Keratinocyte (primary cell): ENCODE measurements around the gene RPS8. TPM values are rescaled to one million over a fixed set of nuclear protein-coding genes. Genes with fewer than 3 reads are reported as not detected.
A peak's percentile ranks its signal among the peaks of the same experiment; 100 is the strongest.

Source experiments
- DNase-seq: peaks from one replicate; pipeline ENCODE4 v3.0.0-alpha.2; 2011; ENCODE audit warnings: low read depth, missing footprints, low spot score
- FAIRE-seq: peaks from 2 replicates; lab custom pipeline; 2011; peaks lifted over from hg19 to GRCh38; lab: Jason Lieb, UNC
- H2AFZ ChIP-seq: 2 replicates; pipeline ENCODE4 v1.6.0; 2012; ENCODE audit warnings: low read length, control low read depth, inconsistent platforms; ENCODE audit not compliant: control insufficient read depth
- H3K27ac ChIP-seq: 2 replicates; pipeline ENCODE4 v1.5.1; 2011; ENCODE audit warnings: low read length; ENCODE audit not compliant: control insufficient read depth, insufficient read depth
- H3K27me3 ChIP-seq: 3 replicates; pipeline ENCODE4 v1.6.0; 2011; ENCODE audit warnings: low read length; ENCODE audit not compliant: control insufficient read depth, insufficient read depth; ENCODE audit errors: extremely low read depth
- H3K36me3 ChIP-seq, 2 experiments: 2 replicates in 1 of 2; 3 replicates in 1 of 2; pipeline ENCODE4 v1.5.1; 2011; ENCODE audit warnings: low read length in 2 of 2, mild to moderate bottlenecking in 1 of 2; ENCODE audit not compliant: control insufficient read depth in 2 of 2, insufficient read depth in 2 of 2; ENCODE audit errors: extremely low read depth in 1 of 2
- H3K4me1 ChIP-seq: 3 replicates; pipeline ENCODE4 v1.5.1; 2011; ENCODE audit warnings: low read length; ENCODE audit not compliant: control insufficient read depth, insufficient read depth; ENCODE audit errors: extremely low read depth
- H3K4me2 ChIP-seq: 3 replicates; pipeline ENCODE4 v1.6.0; 2011; ENCODE audit warnings: low read depth, low read length; ENCODE audit not compliant: control insufficient read depth, insufficient read depth; ENCODE audit errors: extremely low read depth
- H3K4me3 ChIP-seq, 3 experiments: fragments of 200-600 bp in 1 of 3; sonication (generic) in 1 of 3; 2 replicates in 2 of 3; 3 replicates in 1 of 3; pipeline ENCODE4 v1.5.1; 2011 to 2016; ENCODE audit warnings: low read length in 3 of 3, mild to moderate bottlenecking in 3 of 3, control low read depth in 2 of 3, inconsistent platforms in 1 of 3, low read depth in 1 of 3, mixed read lengths in 1 of 3, mixed run types in 1 of 3, moderate library complexity in 1 of 3; ENCODE audit not compliant: control insufficient read depth in 2 of 3, insufficient read depth in 2 of 3; ENCODE audit errors: extremely low read depth in 1 of 3
- H3K79me2 ChIP-seq: 2 replicates; pipeline ENCODE4 v1.6.0; 2012; ENCODE audit warnings: low read length; ENCODE audit not compliant: control insufficient read depth, insufficient read depth
- H3K9ac ChIP-seq: 3 replicates; pipeline ENCODE4 v1.6.0; 2011; ENCODE audit warnings: low read length; ENCODE audit not compliant: control insufficient read depth, insufficient read depth; ENCODE audit errors: extremely low read depth
- H3K9me1 ChIP-seq: 3 replicates; pipeline ENCODE4 v1.6.0; 2011; ENCODE audit warnings: low read length; ENCODE audit not compliant: control insufficient read depth, insufficient read depth; ENCODE audit errors: extremely low read depth
- H3K9me3 ChIP-seq: 2 replicates; pipeline ENCODE4 v1.5.1; 2012; ENCODE audit warnings: low read depth, low read length; ENCODE audit not compliant: control insufficient read depth
- H4K20me1 ChIP-seq: 3 replicates; pipeline ENCODE4 v1.6.0; 2011; ENCODE audit warnings: low read length; ENCODE audit not compliant: control insufficient read depth, insufficient read depth; ENCODE audit errors: extremely low read depth
- EZH2 ChIP-seq: IDR thresholded peaks from one replicate; pipeline ENCODE4 v1.6.1; 2012; ENCODE audit warnings: inconsistent platforms, mild to moderate bottlenecking, low read length, moderate library complexity
- dilution Hi-C: fragments of 300-500 bp; cut with MboI; formaldehyde crosslinking; loops from one replicate; pipeline ENCODE4 v1.7.0; 2020; ENCODE audit warnings: low sequenced_read_pairs; ENCODE audit not compliant: extremely low pct_ligation_motif_present
- polyA plus RNA-seq, 5 experiments: library from polyadenylated mRNA; depleted of rRNA in 3 of 5; stranded (reverse) in 3 of 5; stranded (forward) in 1 of 5; unstranded in 1 of 5; fragments of >200 nt; gene quantifications; 1 replicate in 1 of 5; 2 replicates in 3 of 5; 3 replicates in 1 of 5; pipeline versions ENCODE4 v1.2.1 to v1.2.3, GENCODE V29; 2011 to 2012; ENCODE audit warnings: missing spikeins in 2 of 5, low read depth in 1 of 5, low replicate concordance in 1 of 5
- TF ChIP-seq, protein P1 (sequence below), 3 experiments: IDR thresholded peaks in 1 of 3; conservative IDR thresholded peaks in 1 of 3; optimal IDR thresholded peaks in 1 of 3; 2 replicates in 2 of 3; 3 replicates in 1 of 3; pipeline versions ENCODE3 to v1.5.1; 2011; ENCODE audit warnings: low read length in 3 of 3, mild to moderate bottlenecking in 3 of 3, moderate library complexity in 2 of 3, control low read depth in 1 of 3, inconsistent platforms in 1 of 3; ENCODE audit not compliant: insufficient read depth in 2 of 3; ENCODE audit errors: extremely low read depth in 1 of 3

RPS8 gene
- polyA plus RNA-seq, 1 donor (not counting 4 experiments of a cell fraction or from before 2014, with no cell fraction given): 2,149 TPM

DNA sequence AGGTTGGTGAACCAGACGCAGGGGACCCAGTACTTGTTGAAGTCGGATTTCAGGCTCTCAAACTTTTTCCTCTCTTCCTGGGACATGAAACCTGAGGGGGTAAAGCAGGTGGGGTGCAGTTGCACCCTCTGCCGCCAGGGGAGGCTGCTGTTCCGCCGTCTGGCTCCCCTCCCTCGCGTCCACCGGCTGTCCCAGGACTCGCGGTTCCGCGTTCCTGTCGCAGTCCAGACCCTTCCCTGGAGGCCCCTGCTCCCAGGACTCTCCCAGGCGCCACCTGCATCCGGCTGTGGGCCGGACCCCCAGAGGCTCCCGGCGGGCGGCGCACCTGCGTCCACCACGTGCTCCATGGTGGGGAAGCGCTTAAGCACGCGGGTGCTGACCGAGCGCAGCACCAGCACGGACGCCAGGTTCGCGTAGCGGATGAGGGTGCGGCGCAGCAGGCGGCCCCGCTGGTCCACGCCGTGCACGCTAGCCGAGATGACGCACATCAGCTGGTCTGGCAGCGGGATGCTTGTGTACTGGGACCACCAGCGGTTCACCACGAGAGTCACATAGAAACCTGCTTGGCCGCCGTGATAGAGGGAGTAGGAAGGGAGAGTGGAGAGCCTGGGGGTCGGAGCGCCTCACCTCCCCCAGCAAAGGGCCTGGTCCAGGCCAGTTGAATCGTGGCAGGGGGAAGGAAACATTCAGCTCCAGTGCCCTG, 10.9 kb downstream of the RPS8 start:
- dilution Hi-C loops: no loop called here
- Histone ChIP-seq H3K9ac (peak overlapping the region; percentile 56), H3K79me2 (no peaks in the 10 kb centered on the region), H3K4me3 (peak overlapping the region in 2 of 3 experiments; percentile 36 to 40), H3K9me3 (no peaks in the 10 kb centered on the region), H3K4me2 (peak overlapping the region; percentile 89), H3K27me3 (no peaks in the 10 kb centered on the region), H3K9me1 (peaks cover under 1% of the 10 kb centered on the region), H3K27ac (no peak overlapping the region), H3K36me3 (peaks cover 0 to 4% of the 10 kb centered on the region in 2 experiments), H3K4me1 (peaks cover 19% of the 10 kb centered on the region), H2AFZ (peak overlapping the region; percentile 71), H4K20me1 (no peaks in the 10 kb centered on the region)
- no peak for DNase-seq
- no peak for FAIRE-seq
- TF ChIP-seq, protein P1, sequence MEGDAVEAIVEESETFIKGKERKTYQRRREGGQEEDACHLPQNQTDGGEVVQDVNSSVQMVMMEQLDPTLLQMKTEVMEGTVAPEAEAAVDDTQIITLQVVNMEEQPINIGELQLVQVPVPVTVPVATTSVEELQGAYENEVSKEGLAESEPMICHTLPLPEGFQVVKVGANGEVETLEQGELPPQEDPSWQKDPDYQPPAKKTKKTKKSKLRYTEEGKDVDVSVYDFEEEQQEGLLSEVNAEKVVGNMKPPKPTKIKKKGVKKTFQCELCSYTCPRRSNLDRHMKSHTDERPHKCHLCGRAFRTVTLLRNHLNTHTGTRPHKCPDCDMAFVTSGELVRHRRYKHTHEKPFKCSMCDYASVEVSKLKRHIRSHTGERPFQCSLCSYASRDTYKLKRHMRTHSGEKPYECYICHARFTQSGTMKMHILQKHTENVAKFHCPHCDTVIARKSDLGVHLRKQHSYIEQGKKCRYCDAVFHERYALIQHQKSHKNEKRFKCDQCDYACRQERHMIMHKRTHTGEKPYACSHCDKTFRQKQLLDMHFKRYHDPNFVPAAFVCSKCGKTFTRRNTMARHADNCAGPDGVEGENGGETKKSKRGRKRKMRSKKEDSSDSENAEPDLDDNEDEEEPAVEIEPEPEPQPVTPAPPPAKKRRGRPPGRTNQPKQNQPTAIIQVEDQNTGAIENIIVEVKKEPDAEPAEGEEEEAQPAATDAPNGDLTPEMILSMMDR (optimal IDR thresholded peaks at IDR 0.05 in 1 of 3, IDR thresholded peaks at IDR 0.05 in 1 of 3, conservative IDR thresholded peaks at IDR 0.05 in 1 of 3; ENCODE audit: extremely low read depth in 1 of 3, insufficient read depth in 2 of 3, low read length in 3 of 3): peak; percentile 99 to 100 (median 99)
- TF ChIP-seq EZH2: no peak

GRCh38 chr1:44786841-44787426, 11.6 kb downstream of the RPS8 start:
- dilution Hi-C loops: no loop called here
- Histone ChIP-seq H3K4me1 (peaks cover 19% of the 10 kb centered on the region), H4K20me1 (no peaks in the 10 kb centered on the region), H3K9ac (no peak overlapping the region), H3K9me3 (no peaks in the 10 kb centered on the region), H3K36me3 (peaks cover 0 to 2% of the 10 kb centered on the region in 2 experiments), H3K79me2 (no peaks in the 10 kb centered on the region), H2AFZ (no peak overlapping the region), H3K27me3 (no peaks in the 10 kb centered on the region), H3K4me3 (no peak overlapping the region), H3K4me2 (no peak overlapping the region), H3K27ac (no peak overlapping the region), H3K9me1 (no peaks in the 10 kb centered on the region)
- FAIRE-seq (no peak), DNase-seq (no peak)
- TF ChIP-seq, protein P1 (optimal IDR thresholded peaks at IDR 0.05 in 1 of 3, IDR thresholded peaks at IDR 0.05 in 1 of 3, conservative IDR thresholded peaks at IDR 0.05 in 1 of 3; ENCODE audit: extremely low read depth in 1 of 3, insufficient read depth in 2 of 3, low read length in 3 of 3): no peak
- no peak for TF ChIP-seq EZH2
